GM12864 (cell line): Measurements from ENCODE around the gene PGAP1.
A peak's percentile ranks its signal among the peaks of the same experiment; 100 is the strongest.

Experiments
- DNase-seq: peaks from one replicate; pipeline ENCODE4 v3.0.0-alpha.2; 2011; ENCODE audit warnings: low read depth
- H3K4me3 ChIP-seq: 2 replicates; pipeline ENCODE4 v1.5.1; 2011; ENCODE audit warnings: mild to moderate bottlenecking, low read depth, low read length, control low read depth
- CTCF ChIP-seq: IDR thresholded peaks from 2 replicates; pipeline ENCODE4 v1.5.1; 2011; ENCODE audit warnings: low read depth, mild to moderate bottlenecking, moderate library complexity, low read length, control low read depth, inconsistent platforms; ENCODE audit errors: missing control alignments

Gene PGAP1

GRCh38 chr2:196952936-196953335 is 26.4 kb upstream of the PGAP1 start:
- TF ChIP-seq CTCF = no peak
- no peak for DNase-seq
- H3K4me3 ChIP-seq = no peak overlapping the region

GRCh38 chr2:196951973-196952372 is 25.5 kb upstream of the PGAP1 start:
- TF ChIP-seq CTCF = no peak
- H3K4me3 ChIP-seq = no peak overlapping the region
- DNase-seq = no peak

DNA sequence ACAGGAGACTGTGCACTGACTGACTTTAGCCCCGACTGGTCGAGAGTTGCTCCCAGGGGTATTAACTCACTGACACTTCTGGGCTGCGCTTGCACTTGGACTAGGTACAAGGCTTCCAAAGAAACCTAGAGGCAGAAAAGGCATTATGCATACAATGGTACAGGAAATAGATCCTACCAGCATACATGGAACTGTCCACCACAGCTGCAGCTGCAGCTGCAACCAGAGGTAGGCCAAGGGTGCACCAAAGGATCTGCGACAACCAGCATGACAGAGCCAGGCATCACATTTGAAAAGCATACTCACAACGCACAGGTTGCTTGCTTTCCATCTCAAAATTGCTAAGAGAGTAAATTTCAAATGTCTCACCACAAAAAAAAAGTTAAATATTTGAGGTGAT is 22.6 kb upstream of the PGAP1 start:
- no peak for TF ChIP-seq CTCF
- no peak overlapping the region for H3K4me3 ChIP-seq
- no peak for DNase-seq

GRCh38 chr2:196944570-196944969 is 18.1 kb upstream of the PGAP1 start:
- H3K4me3 ChIP-seq = no peak overlapping the region
- DNase-seq = peak; percentile 60
- no peak for TF ChIP-seq CTCF

DNA sequence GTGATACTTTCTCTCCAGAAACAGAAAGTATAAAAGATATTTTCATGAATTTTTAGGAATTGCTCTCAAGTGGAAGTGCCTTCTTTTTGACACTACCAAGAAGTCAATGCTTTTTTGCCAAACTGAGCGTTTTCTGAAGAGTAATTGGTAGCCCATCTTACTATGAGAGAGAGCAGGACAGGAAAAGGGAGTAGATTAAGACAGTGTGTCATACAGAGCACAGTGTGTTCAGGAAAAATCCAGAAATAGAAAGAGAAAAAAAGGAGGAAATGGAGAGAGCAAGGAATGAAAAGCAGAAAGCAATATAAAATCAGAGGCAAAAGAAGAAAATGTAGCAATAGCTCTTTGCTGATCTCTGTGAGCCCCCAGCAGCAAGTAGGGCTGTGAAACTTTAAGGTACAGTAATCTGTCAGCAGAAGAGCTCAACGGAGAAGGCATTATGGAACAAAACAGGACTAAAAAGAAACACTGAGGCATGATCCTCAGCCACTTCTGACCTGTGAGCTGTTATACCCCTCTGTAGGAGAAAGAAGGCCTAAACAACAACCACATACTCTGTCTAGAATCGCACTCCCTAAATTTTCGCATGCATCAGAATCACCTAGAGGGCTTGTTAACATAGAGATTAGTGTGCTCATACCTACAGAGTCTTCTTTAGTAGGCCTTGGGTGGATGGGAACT is 15.0 kb upstream of the PGAP1 start:
- TF ChIP-seq CTCF = no peak
- DNase-seq = no peak
- H3K4me3 ChIP-seq = no peak overlapping the region

GRCh38 chr2:196939371-196939770 is 12.9 kb upstream of the PGAP1 start:
- TF ChIP-seq CTCF = no peak
- H3K4me3 ChIP-seq = no peak overlapping the region
- DNase-seq = no peak

DNA sequence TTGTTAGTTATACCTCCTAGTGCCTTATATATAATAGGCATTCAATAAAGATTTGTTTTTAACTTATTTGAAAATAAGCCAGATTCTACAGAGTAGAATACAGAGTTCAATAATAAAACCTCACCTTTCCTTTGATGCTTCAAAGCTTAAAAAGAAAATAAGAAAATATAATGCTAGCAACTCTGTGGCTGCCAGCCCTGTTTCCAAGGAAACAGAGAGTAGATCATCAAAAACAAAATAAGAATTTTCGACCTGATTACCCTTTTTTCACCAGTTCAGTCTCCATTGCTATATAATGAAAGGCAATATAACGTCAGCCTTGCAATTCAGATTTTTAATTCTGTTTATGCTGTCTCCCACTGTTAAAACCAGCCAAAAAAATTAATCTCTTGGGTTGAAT is 8.9 kb upstream of the PGAP1 start:
- H3K4me3 ChIP-seq = no peak overlapping the region
- no peak for DNase-seq
- TF ChIP-seq CTCF = no peak
